Measurements from ENCODE around the gene XYLT1.

DNA sequence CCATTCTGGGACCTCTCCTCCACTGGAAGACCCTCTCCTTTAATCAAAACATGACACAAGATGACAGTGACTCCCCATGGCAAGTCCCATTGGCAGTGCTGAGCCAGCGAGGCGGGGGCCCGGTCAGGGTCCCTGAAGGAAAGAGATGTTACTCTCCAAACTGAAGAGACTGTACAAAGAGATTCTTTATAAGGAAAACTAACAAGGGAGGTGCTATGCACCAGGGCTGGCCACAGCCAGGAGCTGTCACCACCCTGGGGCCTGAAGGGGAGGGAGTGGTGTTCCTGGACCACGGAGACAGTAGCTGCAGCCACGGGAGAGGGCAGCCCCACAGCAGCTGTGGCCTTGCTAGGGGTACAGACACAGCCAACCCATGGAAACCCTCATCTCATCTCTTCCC is 123.1 kb downstream of the XYLT1 start:
- TF ChIP-seq RCOR1 (IDR thresholded peaks at IDR 0.05; ENCODE audit: insufficient replicate concordance, low read length) (no peak), BHLHE40 (IDR thresholded peaks at IDR 0.05; ENCODE audit: low read depth, low read length) (no peak), RFX5 (IDR thresholded peaks at IDR 0.05; ENCODE audit: low read depth, low read length) (no peak), POLR2A (IDR thresholded peaks at IDR 0.05; ENCODE audit: low read depth, low read length) (no peak), FOS (IDR thresholded peaks at IDR 0.05; ENCODE audit: low read depth, low read length) (no peak), MXI1 (IDR thresholded peaks at IDR 0.05; ENCODE audit: borderline replicate concordance, low read depth, low read length) (no peak), MAZ (IDR thresholded peaks at IDR 0.05; ENCODE audit: borderline replicate concordance, low read depth, low read length) (no peak), SMC3 (IDR thresholded peaks at IDR 0.05; ENCODE audit: low read depth, low read length) (no peak), MAFK (IDR thresholded peaks at IDR 0.05; ENCODE audit: low read depth, low read length) (no peak)
- TF ChIP-seq, protein P1, sequence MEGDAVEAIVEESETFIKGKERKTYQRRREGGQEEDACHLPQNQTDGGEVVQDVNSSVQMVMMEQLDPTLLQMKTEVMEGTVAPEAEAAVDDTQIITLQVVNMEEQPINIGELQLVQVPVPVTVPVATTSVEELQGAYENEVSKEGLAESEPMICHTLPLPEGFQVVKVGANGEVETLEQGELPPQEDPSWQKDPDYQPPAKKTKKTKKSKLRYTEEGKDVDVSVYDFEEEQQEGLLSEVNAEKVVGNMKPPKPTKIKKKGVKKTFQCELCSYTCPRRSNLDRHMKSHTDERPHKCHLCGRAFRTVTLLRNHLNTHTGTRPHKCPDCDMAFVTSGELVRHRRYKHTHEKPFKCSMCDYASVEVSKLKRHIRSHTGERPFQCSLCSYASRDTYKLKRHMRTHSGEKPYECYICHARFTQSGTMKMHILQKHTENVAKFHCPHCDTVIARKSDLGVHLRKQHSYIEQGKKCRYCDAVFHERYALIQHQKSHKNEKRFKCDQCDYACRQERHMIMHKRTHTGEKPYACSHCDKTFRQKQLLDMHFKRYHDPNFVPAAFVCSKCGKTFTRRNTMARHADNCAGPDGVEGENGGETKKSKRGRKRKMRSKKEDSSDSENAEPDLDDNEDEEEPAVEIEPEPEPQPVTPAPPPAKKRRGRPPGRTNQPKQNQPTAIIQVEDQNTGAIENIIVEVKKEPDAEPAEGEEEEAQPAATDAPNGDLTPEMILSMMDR (conservative IDR thresholded peaks at IDR 0.05; ENCODE audit: low read depth, low read length) = no peak
- TF ChIP-seq, protein P2, sequence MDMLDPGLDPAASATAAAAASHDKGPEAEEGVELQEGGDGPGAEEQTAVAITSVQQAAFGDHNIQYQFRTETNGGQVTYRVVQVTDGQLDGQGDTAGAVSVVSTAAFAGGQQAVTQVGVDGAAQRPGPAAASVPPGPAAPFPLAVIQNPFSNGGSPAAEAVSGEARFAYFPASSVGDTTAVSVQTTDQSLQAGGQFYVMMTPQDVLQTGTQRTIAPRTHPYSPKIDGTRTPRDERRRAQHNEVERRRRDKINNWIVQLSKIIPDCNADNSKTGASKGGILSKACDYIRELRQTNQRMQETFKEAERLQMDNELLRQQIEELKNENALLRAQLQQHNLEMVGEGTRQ (IDR thresholded peaks at IDR 0.05; ENCODE audit: low read depth, low read length) = no peak
